HepG2 (cell line): ENCODE data around the gene HNF1B. TPM values are rescaled to one million over a fixed set of nuclear protein-coding genes. Genes with fewer than 3 reads are reported as not detected.

ENCODE experiments used
- GATAD1 ChIP-seq: IDR thresholded peaks from 2 replicates; pipeline ENCODE4 v1.6.1; 2016; ENCODE audit warnings: missing genetic modification reagents, missing compliant biosample characterization
- HMGA1 ChIP-seq: sonication (generic); formaldehyde crosslinking; conservative IDR thresholded peaks from 2 replicates; pipeline ENCODE4 v1.4.0; 2020; ENCODE audit warnings: missing genetic modification reagents
- IRF2 ChIP-seq: IDR thresholded peaks from 2 replicates; pipeline ENCODE4 v1.6.1; 2018; ENCODE audit warnings: missing genetic modification reagents, missing compliant biosample characterization
- MNT ChIP-seq: fragments of 450-650 bp; IDR thresholded peaks from 2 replicates; pipeline ENCODE4 v1.6.1; 2016
- NFE2L1 ChIP-seq: sonication (generic); formaldehyde crosslinking; IDR thresholded peaks from 2 replicates; pipeline ENCODE4 v1.4.0; 2020; ENCODE audit warnings: missing genetic modification reagents, mild to moderate bottlenecking, borderline replicate concordance
- PHF21A ChIP-seq: sonication (generic); formaldehyde crosslinking; IDR thresholded peaks from 2 replicates; pipeline ENCODE4 v1.5.0; 2020; ENCODE audit warnings: mild to moderate bottlenecking, missing genetic modification reagents
- RAD21 ChIP-seq: fragments of 450-650 bp; formaldehyde crosslinking; IDR thresholded peaks from 2 replicates; pipeline ENCODE4 v1.5.0; 2020; ENCODE audit warnings: mild to moderate bottlenecking
- STAG1 ChIP-seq: sonication (generic); formaldehyde crosslinking; IDR thresholded peaks from 2 replicates; pipeline ENCODE4 v1.4.0; 2020; ENCODE audit warnings: missing genetic modification reagents
- ZBTB33 ChIP-seq: sonication (generic); formaldehyde crosslinking; IDR thresholded peaks from 2 replicates; pipeline ENCODE4 v1.4.0; 2020; ENCODE audit warnings: missing genetic modification reagents
- ZHX1 ChIP-seq: sonication (generic); formaldehyde crosslinking; IDR thresholded peaks from 2 replicates; pipeline ENCODE4 v1.8.1; 2022; ENCODE audit warnings: low read depth, mild to moderate bottlenecking, missing genetic modification reagents
- ZNF207 ChIP-seq: fragments of 450-650 bp; IDR thresholded peaks from 2 replicates; pipeline ENCODE4 v1.6.1; 2016; ENCODE audit warnings: antibody characterized with exemption, borderline replicate concordance
- ZNF3 ChIP-seq: IDR thresholded peaks from 2 replicates; pipeline ENCODE4 v1.7.0; 2017; ENCODE audit warnings: inconsistent platforms
- ZNF337 ChIP-seq: sonication (generic); formaldehyde crosslinking; IDR thresholded peaks from 2 replicates; pipeline ENCODE4 v1.5.1; 2020; ENCODE audit warnings: missing genetic modification reagents, low read depth, mild to moderate bottlenecking, borderline replicate concordance
- ZNF597 ChIP-seq: sonication (generic); formaldehyde crosslinking; IDR thresholded peaks from 2 replicates; pipeline ENCODE4 v1.5.0; 2020; ENCODE audit warnings: missing genetic modification reagents
- ZNF879 ChIP-seq: sonication (generic); formaldehyde crosslinking; IDR thresholded peaks from 2 replicates; pipeline ENCODE4 v1.8.1; 2023; ENCODE audit warnings: missing genetic modification reagents
- ZSCAN22 ChIP-seq: sonication (generic); formaldehyde crosslinking; IDR thresholded peaks from 2 replicates; pipeline ENCODE4 v1.4.0; 2020; ENCODE audit warnings: mild to moderate bottlenecking, missing genetic modification reagents
- polyA plus RNA-seq, 8 experiments: library from polyadenylated mRNA; depleted of rRNA in 3 of 8; stranded (reverse) in 7 of 8; unstranded in 1 of 8; fragments of >200 nt; fragmentation: Illumina TruSeq in 4 of 8; extraction: Trizol in 4 of 8; gene quantifications; 2 replicates each; pipeline versions ENCODE4 v1.2.1 to v1.2.3, GENCODE V29; 2011 to 2016; ENCODE audit warnings: low read depth in 4 of 8, missing spikeins in 1 of 8, mixed read lengths in 1 of 8; ENCODE audit not compliant: insufficient read depth in 1 of 8
- total RNA-seq, 5 experiments: library from RNA; depleted of rRNA; stranded (reverse); fragments of >200 nt; fragmentation: Illumina TruSeq; extraction: Trizol; gene quantifications; 2 replicates each; pipeline ENCODE4 v1.2.3, GENCODE V29; 2016; ENCODE audit warnings: low read depth in 1 of 5

The HNF1B gene
- total and polyA plus RNA-seq, 2 of the 13 experiments (the other 11 are each of a cell fraction or from before 2014, with no cell fraction given), result 1.9 to 5.3 TPM

GRCh38 chr17:37770631-37771518 is 26.0 kb upstream of the HNF1B start (continued):
- TF ChIP-seq ZHX1 (CRISPR knock-in tag) (no peak), ZNF207 (no peak), ZSCAN22 (CRISPR knock-in tag) (no peak), PHF21A (CRISPR knock-in tag) (no peak), GATAD1 (CRISPR knock-in tag) (no peak), ZNF3 (CRISPR knock-in tag) (no peak), ZNF879 (no peak), STAG1 (CRISPR knock-in tag) (peak; percentile 97), NFE2L1 (no peak), HMGA1 (CRISPR knock-in tag) (no peak), RAD21 (CRISPR knock-in tag) (peak; percentile 86), MNT (no peak), ZBTB33 (CRISPR knock-in tag) (no peak), ZNF597 (CRISPR knock-in tag) (no peak), ZNF337 (CRISPR knock-in tag) (no peak), IRF2 (0 out of 2 replicates have a peak, but pooled peaks have one; percentile 37)
